Activated CD8-positive, alpha-beta T cell treated with anti-CD3 and anti-CD28 coated beads, Interleukin-2, amount 10 ng/mL, durations not matched to agents 7 days and 5 days (primary cell): ENCODE results near the gene CTSH. TPM values are rescaled to one million over a fixed set of nuclear protein-coding genes. Genes with fewer than 3 reads are reported as not detected.

ENCODE experiments used
- ATAC-seq: fragments of 150-1000 bp; cut with Tn5 transposase; one replicate; pipeline ENCODE4 v1.10.0; 2021; ENCODE audit warnings: moderate library complexity
- CTCF ChIA-PET: fragments of 350-600 bp; sonication (Branson Sonifier 250); formaldehyde crosslinking; loops from one replicate; lab custom pipeline; 2021; ENCODE audit warnings: antibody characterized with exemption; lab: Charles Lee
- POLR2A ChIA-PET: fragments of 350-600 bp; sonication (Branson Sonifier 250); formaldehyde crosslinking; loops from one replicate; lab custom pipeline; 2021; ENCODE audit warnings: antibody characterized with exemption; lab: Charles Lee
- DNase-seq: peaks from one replicate; pipeline ENCODE4 v3.0.0-alpha.2; 2020
- H3K27ac Mint-ChIP-seq: one replicate; pipeline ENCODE4 v1.8.0; 2021; ENCODE audit warnings: mild to moderate bottlenecking, mixed read lengths
- H3K27me3 Mint-ChIP-seq: one replicate; pipeline ENCODE4 v1.8.0; 2021; ENCODE audit warnings: low read depth, mixed read lengths
- H3K36me3 Mint-ChIP-seq: one replicate; pipeline ENCODE4 v1.8.0; 2021; ENCODE audit warnings: low read depth, mixed read lengths
- H3K4me1 Mint-ChIP-seq: one replicate; pipeline ENCODE4 v1.8.0; 2021; ENCODE audit warnings: low read depth, mixed read lengths
- H3K4me3 Mint-ChIP-seq: one replicate; pipeline ENCODE4 v1.8.0; 2021; ENCODE audit warnings: mild to moderate bottlenecking, mixed read lengths
- H3K9me3 Mint-ChIP-seq: one replicate; pipeline ENCODE4 v1.8.0; 2022; ENCODE audit warnings: mixed read lengths; ENCODE audit not compliant: insufficient read depth
- total RNA-seq, 2 experiments: library from RNA; stranded (reverse); gene quantifications; one replicate each; pipeline ENCODE4 v1.2.3, GENCODE V29; 2021

The CTSH gene
- total RNA-seq, 2 experiments from 2014 or later = 34.0 to 35.3 TPM

- ChIA-PET POLR2A (interaction anchor here (0.7 kb wide), 1 partner anchor 78 kb away, joined by 3 read pairs; no protein-coding TSS in a partner anchor), CTCF (no interaction called here)
- DNase-seq (no peak), ATAC-seq (no peak)
- H3K4me1 Mint-ChIP-seq = peaks cover 10% of the 10 kb centered on the region
- H3K36me3 Mint-ChIP-seq = no peaks in the 10 kb centered on the region
- H3K4me3 Mint-ChIP-seq = no peak overlapping the region
- H3K27ac Mint-ChIP-seq = no peak overlapping the region
- H3K9me3 Mint-ChIP-seq = no peaks in the 10 kb centered on the region
- H3K27me3 Mint-ChIP-seq = peaks cover 23% of the 10 kb centered on the region
Measured at GRCh38 chr15:78950343-78950742, 5.5 kb upstream of the CTSH start.

GRCh38 chr15:78949461-78949860 is 4.6 kb upstream of the CTSH start:
- Mint-ChIP-seq H3K4me1 (peaks cover 13% of the 10 kb centered on the region), H3K4me3 (no peak overlapping the region), H3K36me3 (no peaks in the 10 kb centered on the region), H3K27ac (no peak overlapping the region), H3K9me3 (no peaks in the 10 kb centered on the region), H3K27me3 (peaks cover 26% of the 10 kb centered on the region)
- no peak for ATAC-seq
- POLR2A ChIA-PET = no interaction called here
- CTCF ChIA-PET = no interaction called here
- DNase-seq = no peak

- Mint-ChIP-seq H3K9me3 (no peaks in the 10 kb centered on the region), H3K27ac (no peak overlapping the region), H3K27me3 (peaks cover 28% of the 10 kb centered on the region), H3K36me3 (no peaks in the 10 kb centered on the region), H3K4me3 (no peak overlapping the region), H3K4me1 (peaks cover 19% of the 10 kb centered on the region)
- ATAC-seq (no peak), DNase-seq (no peak)
- POLR2A ChIA-PET = interaction anchor here (1.1 kb wide), 1 partner anchor 172 kb away, joined by 3 read pairs; no protein-coding TSS in a partner anchor
- CTCF ChIA-PET = interaction anchor here (1.0 kb wide), 1 partner anchor 234 kb away, joined by 3 read pairs; no protein-coding TSS in a partner anchor
Measured at GRCh38 chr15:78947506-78947905, 2.7 kb upstream of the CTSH start.

- no peak overlapping the region for H3K4me3 Mint-ChIP-seq
- peaks cover 29% of the 10 kb centered on the region for H3K27me3 Mint-ChIP-seq
- CTCF ChIA-PET = interaction anchor here (1.1 kb wide), 1 partner anchor 32 kb away, joined by 4 read pairs; no protein-coding TSS in a partner anchor
Measured at GRCh38 chr15:78946493-78946892, 1.6 kb upstream of the CTSH start.

GRCh38 chr15:78944202-78944625 is 632 bp downstream of the CTSH start:
- peaks cover 17% of the 10 kb centered on the region for H3K4me1 Mint-ChIP-seq
- peaks cover 27% of the 10 kb centered on the region for H3K27me3 Mint-ChIP-seq
- ATAC-seq (no peak), DNase-seq (no peak)
- H3K4me3 Mint-ChIP-seq = peak overlapping the region; percentile 77
- CTCF ChIA-PET = no interaction called here
- H3K9me3 Mint-ChIP-seq = no peaks in the 10 kb centered on the region
- POLR2A ChIA-PET = no interaction called here
- no peak overlapping the region for H3K27ac Mint-ChIP-seq
- H3K36me3 Mint-ChIP-seq = peaks cover under 1% of the 10 kb centered on the region

More at GRCh38 chr15:78946493-78946892, 1.6 kb upstream of the CTSH start:
- no peak for DNase-seq
- ATAC-seq = no peak
- Mint-ChIP-seq H3K36me3 (no peaks in the 10 kb centered on the region), H3K27ac (no peak overlapping the region), H3K4me1 (peaks cover 16% of the 10 kb centered on the region), H3K9me3 (no peaks in the 10 kb centered on the region)
- POLR2A ChIA-PET = no interaction called here

- Mint-ChIP-seq H3K9me3 (no peaks in the 10 kb centered on the region), H3K36me3 (peaks cover 6% of the 10 kb centered on the region), H3K4me3 (peak overlapping the region; percentile 77), H3K27me3 (peaks cover 27% of the 10 kb centered on the region), H3K4me1 (peaks cover 22% of the 10 kb centered on the region), H3K27ac (no peak overlapping the region)
- CTCF ChIA-PET = no interaction called here
- DNase-seq (no peak), ATAC-seq (no peak)
- POLR2A ChIA-PET = no interaction called here
Measured at GRCh38 chr15:78943692-78944091, 1.2 kb downstream of the CTSH start.

GRCh38 chr15:78942741-78943140 is 2.1 kb downstream of the CTSH start:
- no peak for DNase-seq
- Mint-ChIP-seq H3K36me3 (peaks cover 11% of the 10 kb centered on the region), H3K27me3 (peaks cover 29% of the 10 kb centered on the region), H3K27ac (no peak overlapping the region), H3K4me3 (no peak overlapping the region), H3K4me1 (peaks cover 30% of the 10 kb centered on the region), H3K9me3 (no peaks in the 10 kb centered on the region)
- ChIA-PET POLR2A (no interaction called here), CTCF (no interaction called here)
- no peak for ATAC-seq

- DNase-seq (peak; percentile 37), ATAC-seq (no peak)
- peaks cover 41% of the 10 kb centered on the region for H3K4me1 Mint-ChIP-seq
- H3K36me3 Mint-ChIP-seq = peaks cover 19% of the 10 kb centered on the region
- H3K27ac Mint-ChIP-seq = peak overlapping the region; percentile 71
- no peaks in the 10 kb centered on the region for H3K9me3 Mint-ChIP-seq
- peaks cover 9% of the 10 kb centered on the region for H3K27me3 Mint-ChIP-seq
- no peak overlapping the region for H3K4me3 Mint-ChIP-seq
- ChIA-PET CTCF (no interaction called here), POLR2A (no interaction called here)
Measured at GRCh38 chr15:78938658-78939488, 6.0 kb downstream of the CTSH start.

- peak; percentile 47 for DNase-seq
- Mint-ChIP-seq H3K27ac (peak overlapping the region; percentile 80), H3K9me3 (no peaks in the 10 kb centered on the region), H3K4me3 (peak overlapping the region; percentile 56), H3K4me1 (peaks cover 39% of the 10 kb centered on the region), H3K36me3 (peaks cover 19% of the 10 kb centered on the region), H3K27me3 (peaks cover 2% of the 10 kb centered on the region)
- ATAC-seq = peak; percentile 58
- POLR2A ChIA-PET = no interaction called here
- CTCF ChIA-PET = interaction anchor here (0.6 to 1.4 kb wide), 2 partner anchors 27 to 524 kb away, joined by 4 read pairs; no protein-coding TSS in a partner anchor
Measured at GRCh38 chr15:78937132-78937739, 7.6 kb downstream of the CTSH start.

- no peak for ATAC-seq
- Mint-ChIP-seq H3K9me3 (no peaks in the 10 kb centered on the region), H3K36me3 (peaks cover 21% of the 10 kb centered on the region), H3K4me1 (peaks cover 34% of the 10 kb centered on the region), H3K27ac (no peak overlapping the region), H3K27me3 (peaks cover 2% of the 10 kb centered on the region), H3K4me3 (no peak overlapping the region)
- DNase-seq = no peak
- ChIA-PET CTCF (no interaction called here), POLR2A (no interaction called here)
Measured at GRCh38 chr15:78934655-78935023, 10.2 kb downstream of the CTSH start.

- DNase-seq = no peak
- peaks cover 19% of the 10 kb centered on the region for H3K36me3 Mint-ChIP-seq
- H3K27me3 Mint-ChIP-seq = peaks cover 2% of the 10 kb centered on the region
- H3K27ac Mint-ChIP-seq = no peak overlapping the region
- ChIA-PET POLR2A (no interaction called here), CTCF (no interaction called here)
- peaks cover 29% of the 10 kb centered on the region for H3K4me1 Mint-ChIP-seq
- H3K9me3 Mint-ChIP-seq = no peaks in the 10 kb centered on the region
- ATAC-seq = no peak
- no peak overlapping the region for H3K4me3 Mint-ChIP-seq
Measured at GRCh38 chr15:78933823-78934654, 10.8 kb downstream of the CTSH start.
